ENCODE measurements around the gene CORO6. TPM values are rescaled to one million over a fixed set of nuclear protein-coding genes. Genes with fewer than 3 reads are reported as not detected.

CORO6 gene
- total and polyA plus RNA-seq, 2 experiments from 2014 or later = 2.6 to 5.2 TPM

- Histone ChIP-seq H2AFZ (no peak overlapping the region; the same call in 1 of the 2 replicates), H3K36me3 (ENCODE audit: insufficient read depth) (no peaks in the 10 kb centered on the region), H3K79me2 (replicated peaks; ENCODE audit: insufficient read depth) (no peaks in the 10 kb centered on the region), H3K27me3 (ENCODE audit: insufficient read depth) (peaks cover 80% of the 10 kb centered on the region), H3K9me2 (ENCODE audit: insufficient read depth) (no peaks in the 10 kb centered on the region), H3K27ac (ENCODE audit: low read depth) (no peak overlapping the region), H3F3A (replicated peaks; ENCODE audit: low read depth) (0 out of 2 replicates have a peak, but pooled peaks cover 4% of the 10 kb centered on the region), H3K4me3 (peak overlapping the region; percentile 67), H3K4me1 (ENCODE audit: insufficient read depth) (peaks cover 34% of the 10 kb centered on the region), H3K4me2 (peak overlapping the region; percentile 92), H4K20me1 (replicated peaks; ENCODE audit: insufficient read depth) (peaks cover 5% of the 10 kb centered on the region; the same call in 1 of the 2 replicates)
- peaks cover 39% of the 10 kb centered on the region for H3K4me1 Mint-ChIP-seq
- DNase-seq (ENCODE audit: low spot score) (peak; percentile 36), ATAC-seq (no peak)
- TF ChIP-seq JUNB (IDR thresholded peaks at IDR 0.05; ENCODE audit: unreplicated experiment) (no peak), EZH2 (IDR thresholded peaks at IDR 0.05; ENCODE audit: low read depth, unreplicated experiment) (peak; percentile 8), EZH2phosphoT487 (IDR thresholded peaks at IDR 0.05; ENCODE audit: unreplicated experiment) (no peak)
- TF ChIP-seq, protein P1, sequence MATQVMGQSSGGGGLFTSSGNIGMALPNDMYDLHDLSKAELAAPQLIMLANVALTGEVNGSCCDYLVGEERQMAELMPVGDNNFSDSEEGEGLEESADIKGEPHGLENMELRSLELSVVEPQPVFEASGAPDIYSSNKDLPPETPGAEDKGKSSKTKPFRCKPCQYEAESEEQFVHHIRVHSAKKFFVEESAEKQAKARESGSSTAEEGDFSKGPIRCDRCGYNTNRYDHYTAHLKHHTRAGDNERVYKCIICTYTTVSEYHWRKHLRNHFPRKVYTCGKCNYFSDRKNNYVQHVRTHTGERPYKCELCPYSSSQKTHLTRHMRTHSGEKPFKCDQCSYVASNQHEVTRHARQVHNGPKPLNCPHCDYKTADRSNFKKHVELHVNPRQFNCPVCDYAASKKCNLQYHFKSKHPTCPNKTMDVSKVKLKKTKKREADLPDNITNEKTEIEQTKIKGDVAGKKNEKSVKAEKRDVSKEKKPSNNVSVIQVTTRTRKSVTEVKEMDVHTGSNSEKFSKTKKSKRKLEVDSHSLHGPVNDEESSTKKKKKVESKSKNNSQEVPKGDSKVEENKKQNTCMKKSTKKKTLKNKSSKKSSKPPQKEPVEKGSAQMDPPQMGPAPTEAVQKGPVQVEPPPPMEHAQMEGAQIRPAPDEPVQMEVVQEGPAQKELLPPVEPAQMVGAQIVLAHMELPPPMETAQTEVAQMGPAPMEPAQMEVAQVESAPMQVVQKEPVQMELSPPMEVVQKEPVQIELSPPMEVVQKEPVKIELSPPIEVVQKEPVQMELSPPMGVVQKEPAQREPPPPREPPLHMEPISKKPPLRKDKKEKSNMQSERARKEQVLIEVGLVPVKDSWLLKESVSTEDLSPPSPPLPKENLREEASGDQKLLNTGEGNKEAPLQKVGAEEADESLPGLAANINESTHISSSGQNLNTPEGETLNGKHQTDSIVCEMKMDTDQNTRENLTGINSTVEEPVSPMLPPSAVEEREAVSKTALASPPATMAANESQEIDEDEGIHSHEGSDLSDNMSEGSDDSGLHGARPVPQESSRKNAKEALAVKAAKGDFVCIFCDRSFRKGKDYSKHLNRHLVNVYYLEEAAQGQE (IDR thresholded peaks at IDR 0.05; ENCODE audit: unreplicated experiment) = no peak
- H3K4me3 Mint-ChIP-seq = peak overlapping the region; percentile 78
- H3K36me3 Mint-ChIP-seq (ENCODE audit: low read depth) = no peaks in the 10 kb centered on the region; the same call in 1 of the 3 replicates
- H3K27me3 Mint-ChIP-seq (ENCODE audit: insufficient read depth, low read depth, poor library complexity) = peaks cover 60% of the 10 kb centered on the region
- H3K27ac Mint-ChIP-seq = no peak overlapping the region
- H3K9me3 Mint-ChIP-seq = no peaks in the 10 kb centered on the region; the same call in 1 of the 3 replicates
Measured at GRCh38 chr17:29616300-29617048, 6.2 kb downstream of the CORO6 start.

- Histone ChIP-seq H3K27me3 (ENCODE audit: insufficient read depth) (peaks cover 74% of the 10 kb centered on the region), H3K9me2 (ENCODE audit: insufficient read depth) (no peaks in the 10 kb centered on the region), H3K4me1 (ENCODE audit: insufficient read depth) (peaks cover 34% of the 10 kb centered on the region), H3K27ac (ENCODE audit: low read depth) (no peak overlapping the region), H3K4me2 (peak overlapping the region; percentile 92), H3K4me3 (peak overlapping the region; percentile 67), H2AFZ (peak overlapping the region; percentile 86; the same call in 1 of the 2 replicates), H3K36me3 (ENCODE audit: insufficient read depth) (no peaks in the 10 kb centered on the region), H4K20me1 (replicated peaks; ENCODE audit: insufficient read depth) (peaks cover 5% of the 10 kb centered on the region; the same call in 1 of the 2 replicates), H3F3A (replicated peaks; ENCODE audit: low read depth) (0 out of 2 replicates have a peak, but pooled peaks cover 4% of the 10 kb centered on the region), H3K79me2 (replicated peaks; ENCODE audit: insufficient read depth) (no peaks in the 10 kb centered on the region)
- Mint-ChIP-seq H3K36me3 (ENCODE audit: low read depth) (peaks cover 3% of the 10 kb centered on the region; the same call in 2 of the 3 replicates), H3K4me3 (peak overlapping the region; percentile 78), H3K4me1 (peaks cover 38% of the 10 kb centered on the region), H3K27ac (no peak overlapping the region), H3K9me3 (no peaks in the 10 kb centered on the region; the same call in 2 of the 3 replicates), H3K27me3 (ENCODE audit: insufficient read depth, low read depth, poor library complexity) (peaks cover 54% of the 10 kb centered on the region)
- peak; percentile 94 for DNase-seq (ENCODE audit: low spot score)
- ATAC-seq = peak; percentile 22
- TF ChIP-seq STAT1 (IDR thresholded peaks at IDR 0.05; ENCODE audit: unreplicated experiment) = no peak
- peak; percentile 12 for TF ChIP-seq EZH2 (IDR thresholded peaks at IDR 0.05; ENCODE audit: low read depth, unreplicated experiment)
Measured at GRCh38 chr17:29615492-29616299, 7.0 kb downstream of the CORO6 start.
